GM21786 (cell line): Measurements from ENCODE around the gene TAMM41.
"Not testable (repeated sequence)": the region's sequence is repeated elsewhere in the genome, so short reads cannot be mapped to it uniquely, and the experiment has no call there.

Source experiments
- ATAC-seq: cut with Tn5 transposase; IDR thresholded peaks from one replicate; pipeline ENCODE4 v1.9.1; 2021; ENCODE audit not compliant: unreplicated experiment

TAMM41 gene, protein sequence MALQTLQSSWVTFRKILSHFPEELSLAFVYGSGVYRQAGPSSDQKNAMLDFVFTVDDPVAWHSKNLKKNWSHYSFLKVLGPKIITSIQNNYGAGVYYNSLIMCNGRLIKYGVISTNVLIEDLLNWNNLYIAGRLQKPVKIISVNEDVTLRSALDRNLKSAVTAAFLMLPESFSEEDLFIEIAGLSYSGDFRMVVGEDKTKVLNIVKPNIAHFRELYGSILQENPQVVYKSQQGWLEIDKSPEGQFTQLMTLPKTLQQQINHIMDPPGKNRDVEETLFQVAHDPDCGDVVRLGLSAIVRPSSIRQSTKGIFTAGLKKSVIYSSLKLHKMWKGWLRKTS

GRCh38 chr3:11846281-11847266 lies at the start of gene TAMM41:
Gene TAMM41 (minus strand): TSS chr3:11846885. CDS start chr3:11846636, 249 bp downstream.
- peak; percentile 100 for ATAC-seq

DNA sequence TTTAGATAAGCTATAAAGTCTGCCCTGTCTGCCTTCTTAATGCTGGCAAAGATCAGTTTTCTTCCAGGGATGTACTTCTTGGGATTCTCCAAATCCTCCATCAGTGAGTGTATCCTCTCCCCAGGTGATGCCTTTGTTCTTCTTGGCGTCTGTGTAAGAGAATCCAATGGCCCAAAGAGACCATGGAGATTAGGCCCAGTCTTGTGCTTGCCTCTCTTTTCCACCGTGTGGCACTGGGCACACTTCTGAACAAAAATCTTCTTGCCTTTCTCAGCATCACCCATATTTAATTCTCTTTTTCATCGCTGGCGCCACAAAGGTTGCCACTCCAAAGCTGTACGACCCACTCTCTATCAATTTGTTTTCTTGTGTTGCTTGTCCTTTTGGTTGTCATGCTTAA lies 32.2 kb upstream of the TAMM41 start:
- no peak for ATAC-seq

- ATAC-seq: not testable (repeated sequence)
These were observed 28.0 kb upstream of the TAMM41 start for GRCh38 chr3:11874707-11875106.

- ATAC-seq: not testable (repeated sequence)
These were observed 17.1 kb upstream of the TAMM41 start for GRCh38 chr3:11863739-11864138.

- ATAC-seq: not testable (repeated sequence)
These were observed 15.9 kb upstream of the TAMM41 start for GRCh38 chr3:11862584-11862983.

DNA sequence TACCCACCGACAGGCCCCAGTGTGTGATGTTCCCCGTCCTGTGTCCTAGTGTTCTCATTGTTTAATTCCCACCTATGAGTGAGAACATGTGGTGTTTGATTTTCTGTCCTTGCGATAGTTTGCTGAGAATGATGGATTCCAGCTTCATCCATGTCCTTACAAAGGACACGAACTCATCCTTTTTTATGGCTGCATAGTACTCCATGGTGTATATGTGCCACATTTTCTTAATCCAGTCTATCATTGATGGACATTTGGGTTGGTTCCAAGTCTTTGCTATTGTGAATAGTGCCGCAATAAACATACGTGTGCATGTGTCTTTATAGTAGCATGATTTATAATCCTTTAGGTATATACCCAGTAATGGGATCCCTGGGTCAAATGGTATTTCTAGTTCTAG lies 15.5 kb upstream of the TAMM41 start:
- not testable (repeated sequence) for ATAC-seq

DNA sequence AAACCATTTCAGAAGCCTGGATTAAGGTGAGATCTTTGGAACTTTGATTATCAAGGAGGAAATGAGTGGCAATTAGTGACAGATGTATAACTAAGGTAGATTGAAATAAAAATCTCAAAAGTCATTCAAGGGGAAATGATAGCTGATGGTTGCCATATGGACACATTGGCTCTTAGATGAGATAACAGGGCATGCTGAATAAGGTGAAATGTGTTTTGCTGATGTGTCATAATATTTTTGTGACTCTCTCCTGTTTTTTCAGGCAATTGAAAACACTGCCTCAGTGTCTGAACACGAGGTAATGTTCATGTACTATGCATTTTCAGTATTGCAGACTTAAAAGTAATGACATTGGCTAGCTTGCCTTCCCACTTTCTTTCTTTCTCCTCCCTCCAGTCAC lies 13.5 kb upstream of the TAMM41 start:
- not testable (repeated sequence) for ATAC-seq

- no peak for ATAC-seq
These were observed 6.8 kb upstream of the TAMM41 start for GRCh38 chr3:11853450-11853849.

- ATAC-seq: no peak
These were observed 3.3 kb upstream of the TAMM41 start for GRCh38 chr3:11850003-11850402.

- no peak for ATAC-seq
These were observed 922 bp upstream of the TAMM41 start for GRCh38 chr3:11847607-11848006.

DNA sequence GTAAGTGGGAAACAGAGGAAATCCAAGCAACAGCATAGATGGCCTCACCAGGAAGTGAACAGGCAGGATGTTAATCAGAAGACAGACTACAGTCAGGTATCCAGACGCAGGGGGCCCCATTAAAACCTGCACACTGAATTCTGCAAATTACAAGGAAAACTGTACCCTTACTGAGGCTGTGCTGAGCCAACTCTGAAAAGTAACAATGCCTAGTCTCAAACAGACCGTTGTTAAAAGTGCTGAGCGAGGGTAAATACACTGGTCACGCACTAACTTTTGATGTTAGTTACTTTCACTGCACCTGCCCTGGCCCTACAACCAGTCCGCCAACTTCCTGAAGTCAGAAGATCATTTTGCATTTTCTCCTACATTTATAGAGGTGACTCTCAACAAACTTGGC lies 1.0 kb downstream of the TAMM41 start:
- no peak for ATAC-seq

- ATAC-seq: no peak
These were observed 1.8 kb downstream of the TAMM41 start for GRCh38 chr3:11844891-11845290.

DNA sequence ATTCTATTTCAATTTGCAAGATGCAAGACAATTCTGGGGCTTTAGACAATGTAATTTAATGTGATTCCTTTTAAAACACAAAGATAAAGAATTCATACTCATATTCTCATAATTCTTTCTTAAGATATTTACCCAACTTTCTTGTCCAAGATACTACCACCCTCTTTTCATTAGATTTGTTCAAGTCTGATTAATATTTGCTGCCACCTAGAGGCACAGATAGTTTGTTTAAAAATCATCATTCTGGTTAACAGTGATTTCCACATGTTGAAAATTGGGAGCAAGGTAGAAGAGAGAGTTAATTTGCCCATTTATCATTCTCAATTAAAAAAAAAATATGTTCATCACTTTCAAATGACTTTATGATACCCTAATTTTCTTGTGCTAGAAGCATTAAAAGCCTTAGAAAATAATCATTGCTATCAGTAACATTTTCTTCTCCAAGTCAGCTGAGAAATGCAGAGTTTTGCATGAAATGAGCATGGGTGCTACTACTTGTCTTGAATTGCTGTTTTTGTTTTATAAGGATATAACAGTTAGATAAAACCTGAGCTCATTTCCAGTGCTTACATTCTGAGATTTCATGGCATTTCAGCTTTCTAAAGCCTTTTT lies 11.6 kb downstream of the TAMM41 start:
- no peak for ATAC-seq

GRCh38 chr3:11832981-11833905 lies 13.4 kb downstream of the TAMM41 start:
- no peak for ATAC-seq

- ATAC-seq: no peak
These were observed 17.3 kb downstream of the TAMM41 start for GRCh38 chr3:11829416-11829815.

DNA sequence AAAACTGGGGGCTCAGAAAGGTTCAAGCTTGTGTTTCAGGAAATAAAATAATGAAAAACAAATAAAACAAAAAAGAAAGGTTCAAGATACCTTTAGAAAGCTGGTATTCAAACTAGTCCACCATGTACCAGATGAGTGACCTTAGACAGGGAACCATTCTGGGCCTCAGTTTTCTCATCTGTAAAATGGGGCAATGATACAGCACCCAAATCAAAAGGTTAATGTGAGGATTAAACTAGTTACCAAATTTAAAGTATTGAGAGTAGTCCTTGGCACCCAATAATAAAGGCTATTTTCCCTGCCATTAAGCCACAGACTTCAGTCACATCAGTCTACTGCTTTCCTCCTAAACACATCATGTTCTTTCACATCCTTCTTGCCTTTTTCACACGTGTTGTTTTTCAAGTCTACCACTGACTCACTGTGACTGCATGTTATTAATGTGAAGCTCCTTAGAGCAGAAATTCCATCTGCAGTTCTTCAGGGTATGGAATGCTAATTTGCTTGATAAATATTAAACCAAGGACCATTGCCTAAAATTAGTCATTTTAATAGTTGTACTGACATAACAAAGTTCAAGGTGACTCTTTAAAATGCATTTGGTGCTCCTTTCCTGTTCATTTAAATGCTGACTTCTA lies 19.9 kb downstream of the TAMM41 start:
- ATAC-seq: no peak

DNA sequence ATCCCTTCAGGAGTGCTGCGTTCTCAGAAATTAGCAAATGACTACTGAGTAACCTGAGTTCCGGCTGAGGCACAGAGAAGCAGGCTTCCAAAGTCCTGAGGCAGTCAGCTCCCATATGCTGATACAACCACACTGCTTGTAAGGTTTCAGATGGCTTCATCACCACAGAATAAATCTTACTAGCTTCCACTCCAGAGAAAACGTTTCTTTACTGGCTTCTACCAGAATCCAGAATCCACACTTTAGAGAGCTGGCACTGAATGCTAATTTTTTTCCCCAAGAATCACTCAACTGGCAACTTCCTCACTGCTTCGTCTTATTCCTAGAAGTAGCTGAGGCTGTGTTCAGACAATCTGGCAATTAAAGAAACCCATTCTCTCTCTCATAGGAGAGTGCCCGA lies 21.4 kb downstream of the TAMM41 start:
- ATAC-seq: no peak

- peak; percentile 85 for ATAC-seq
These were observed 26.1 kb downstream of the TAMM41 start for GRCh38 chr3:11820531-11821041.

- ATAC-seq: no peak
These were observed 27.5 kb downstream of the TAMM41 start for GRCh38 chr3:11819146-11819689.
